ENCODE measurements around the gene ABLIM3.

GRCh38 chr5:149185067-149185466, 43.8 kb downstream of the ABLIM3 start:
- no peak for TF ChIP-seq CREB1 (IDR thresholded peaks at IDR 0.05; ENCODE audit: low read depth)
- no peak for TF ChIP-seq ZBTB7A (IDR thresholded peaks at IDR 0.05; ENCODE audit: low read depth)
- TF ChIP-seq YY1 (IDR thresholded peaks at IDR 0.05; ENCODE audit: low read depth): no peak
- TF ChIP-seq EGR1 (IDR thresholded peaks at IDR 0.05): no peak
- TF ChIP-seq TEAD4 (IDR thresholded peaks at IDR 0.05): no peak
- no peak for TF ChIP-seq REST (IDR thresholded peaks at IDR 0.05; ENCODE audit: low read depth)
- no peak for TF ChIP-seq RAD21 (IDR thresholded peaks at IDR 0.05; ENCODE audit: low read depth)
- TF ChIP-seq EP300 (IDR thresholded peaks at IDR 0.05; ENCODE audit: borderline replicate concordance): no peak
